Measurements from ENCODE around the gene CCDC106.

The CCDC106 gene

DNA sequence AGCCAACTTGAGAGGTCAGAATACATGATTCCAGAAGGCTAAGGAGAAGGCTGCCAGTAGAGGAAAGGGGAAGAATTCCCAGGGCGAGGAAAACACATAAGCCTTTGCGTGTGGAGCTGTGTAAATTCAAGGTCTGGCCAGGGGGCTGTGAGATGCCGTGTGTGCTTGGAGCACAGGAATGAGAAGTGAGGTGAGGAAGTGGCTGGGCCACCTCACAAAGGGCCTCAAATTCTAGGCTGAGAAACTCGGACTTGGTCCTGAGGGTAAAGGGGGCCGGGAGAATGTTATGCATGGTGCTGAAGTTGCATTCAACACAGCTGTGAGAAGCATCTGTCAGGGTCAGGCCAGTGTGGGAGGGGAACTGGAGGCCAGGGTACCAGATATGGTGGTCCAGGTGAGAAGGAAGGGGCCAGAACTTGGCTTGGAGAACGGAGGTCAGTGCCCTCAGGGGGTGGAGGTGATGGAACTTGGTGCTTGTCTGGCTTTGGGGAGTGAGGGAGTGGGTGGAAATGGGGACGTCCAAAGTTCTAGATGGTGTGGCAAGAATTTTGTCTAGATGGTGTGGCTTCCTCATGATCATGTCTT lies 12.1 kb upstream of the CCDC106 start:
- DNase-seq (ENCODE audit: low read depth), result no peak

DNA sequence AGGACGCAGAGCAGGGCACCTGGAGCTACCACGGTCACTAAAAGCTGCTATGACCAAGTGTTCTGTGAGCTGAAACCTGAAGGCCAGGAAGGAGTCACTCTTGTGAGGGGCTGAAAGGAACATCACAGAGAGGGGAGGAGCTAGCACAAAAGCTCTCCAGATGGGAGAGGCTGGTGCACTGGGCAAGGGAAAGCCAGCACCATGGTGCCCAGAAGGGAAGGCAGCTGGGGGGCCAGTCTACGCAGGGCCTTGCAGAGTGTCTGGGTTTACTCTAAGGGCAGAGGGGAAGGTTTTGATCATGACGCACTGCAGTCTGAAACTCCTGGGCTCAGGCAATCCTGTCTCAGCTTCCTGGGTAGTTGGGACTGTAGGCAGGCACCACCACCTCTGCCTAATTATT lies 11.3 kb upstream of the CCDC106 start:
- DNase-seq (ENCODE audit: low read depth), result no peak

GRCh38 chr19:55637534-55637933 lies 10.5 kb upstream of the CCDC106 start:
- no peak for DNase-seq (ENCODE audit: low read depth)

DNA sequence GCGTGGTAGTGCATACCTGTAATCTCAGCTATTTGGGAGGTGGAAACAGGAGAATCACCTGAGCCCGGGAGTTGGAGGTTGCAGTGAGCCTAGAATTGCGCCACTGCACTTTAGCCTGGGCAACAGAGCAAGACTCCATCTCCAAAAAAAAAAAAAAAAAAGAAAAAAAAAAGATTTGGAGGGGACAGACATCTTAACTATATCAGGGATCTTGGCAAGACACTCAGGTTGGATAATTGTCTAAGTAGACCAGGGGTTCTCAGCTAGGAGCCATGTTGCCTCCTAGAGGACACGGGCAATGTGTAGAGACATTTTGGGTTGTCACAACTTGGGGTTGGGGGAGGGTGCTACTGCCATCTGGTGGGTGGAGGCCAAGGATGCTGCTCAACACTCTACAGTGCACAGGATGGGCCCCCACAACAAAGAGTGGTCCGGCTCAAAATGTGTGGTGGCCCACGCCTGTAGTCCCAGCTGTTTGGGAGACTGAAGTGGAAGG lies 9.1 kb upstream of the CCDC106 start:
- no peak for DNase-seq (ENCODE audit: low read depth)

- DNase-seq (ENCODE audit: low read depth), result no peak
These were observed 7.9 kb upstream of the CCDC106 start for GRCh38 chr19:55640043-55640576.

- no peak for DNase-seq (ENCODE audit: low read depth)
These were observed 7.2 kb upstream of the CCDC106 start, which contains the start of gene ZNF580 for GRCh38 chr19:55640577-55641425. Gene ZNF580 (plus strand): TSS chr19:55641002. CDS start chr19:55642509, 1,507 bp downstream.

DNA sequence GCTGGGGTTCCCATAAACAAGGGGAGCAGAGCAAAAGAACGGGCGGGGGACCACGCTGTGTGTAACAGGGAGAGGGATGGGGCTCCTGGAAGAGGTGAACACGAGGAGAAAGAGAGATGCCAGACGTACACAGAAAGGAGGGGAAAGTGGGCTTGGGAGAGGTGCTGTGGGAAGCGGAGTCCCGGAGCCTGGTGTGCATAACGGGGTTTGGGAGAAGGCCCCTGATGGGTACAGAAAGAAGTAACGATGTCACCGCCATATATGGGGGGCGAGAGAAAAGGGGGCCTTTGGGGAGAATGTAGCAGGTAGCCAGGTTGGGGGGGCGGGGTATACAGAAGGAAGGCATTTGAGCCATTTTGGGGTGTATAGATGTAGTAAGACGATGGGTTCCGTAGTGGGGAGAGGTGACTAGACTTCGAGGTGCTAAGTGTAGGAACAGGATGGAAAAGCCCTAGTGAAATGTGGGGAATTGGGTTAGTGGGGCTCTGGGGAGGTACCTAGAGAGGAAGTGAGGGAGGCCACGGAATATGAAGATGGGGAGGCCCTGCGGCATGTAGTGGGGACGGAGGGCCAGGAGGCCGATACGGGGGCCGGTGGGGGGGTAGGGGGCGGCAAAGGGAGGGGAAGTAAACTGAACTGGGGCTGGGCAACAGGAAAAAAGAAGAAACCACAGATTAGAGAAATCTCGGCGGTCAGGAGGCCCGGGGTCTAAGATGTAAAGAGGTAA lies 6.4 kb upstream of the CCDC106 start:
- no peak for DNase-seq (ENCODE audit: low read depth)

- DNase-seq (ENCODE audit: low read depth), result no peak
These were observed 5.6 kb upstream of the CCDC106 start for GRCh38 chr19:55642153-55643002.

DNA sequence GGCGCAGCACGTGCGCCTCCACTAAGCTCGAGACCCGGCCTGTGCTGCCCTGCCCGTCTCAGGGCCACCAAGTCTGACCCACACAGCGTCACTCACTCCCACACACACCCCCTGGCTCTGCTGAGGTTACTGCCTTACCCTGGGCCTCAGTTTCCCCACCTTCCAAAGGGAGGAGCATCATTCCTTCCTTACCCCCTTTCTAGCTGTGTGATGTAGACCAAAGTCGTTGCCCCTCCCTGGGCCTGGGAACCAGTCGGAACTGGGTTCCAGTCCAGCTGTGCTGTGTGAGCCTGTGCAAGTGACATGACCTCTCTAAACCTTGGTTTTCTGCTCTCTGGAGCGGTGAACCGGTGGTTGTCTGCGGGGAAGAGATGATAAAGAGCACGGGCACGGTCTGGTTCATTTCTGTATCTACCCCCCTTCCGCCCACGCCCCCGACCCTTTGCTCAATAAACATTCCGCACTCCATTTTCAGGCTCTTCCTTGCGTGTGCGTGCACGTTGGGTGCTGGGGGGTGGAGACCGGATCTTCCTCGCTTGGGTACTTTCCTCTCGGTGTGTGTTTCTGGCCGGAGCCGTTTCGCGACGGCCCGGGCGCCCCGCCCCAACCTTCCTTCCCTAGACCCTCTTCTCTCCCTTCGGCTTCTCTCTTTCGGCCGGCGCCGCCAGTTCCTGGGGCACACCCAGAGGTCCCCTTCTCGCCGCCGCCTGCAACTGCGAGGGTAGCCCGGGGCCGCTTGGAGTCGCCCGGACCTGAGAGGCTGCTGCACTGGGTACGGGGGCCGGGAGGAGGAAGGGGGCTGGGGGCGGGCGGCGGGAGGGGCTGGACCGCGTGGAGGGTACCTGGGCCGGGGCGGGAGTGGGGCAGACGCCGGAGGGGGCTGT lies 4.8 kb upstream of the CCDC106 start, which contains the start of gene ZNF581:
Gene ZNF581 (plus strand): TSS at position 647 of the 884 bp plus-strand sequence. CDS start 923 bp downstream, outside the sequence.
- DNase-seq (ENCODE audit: low read depth), result no peak

DNA sequence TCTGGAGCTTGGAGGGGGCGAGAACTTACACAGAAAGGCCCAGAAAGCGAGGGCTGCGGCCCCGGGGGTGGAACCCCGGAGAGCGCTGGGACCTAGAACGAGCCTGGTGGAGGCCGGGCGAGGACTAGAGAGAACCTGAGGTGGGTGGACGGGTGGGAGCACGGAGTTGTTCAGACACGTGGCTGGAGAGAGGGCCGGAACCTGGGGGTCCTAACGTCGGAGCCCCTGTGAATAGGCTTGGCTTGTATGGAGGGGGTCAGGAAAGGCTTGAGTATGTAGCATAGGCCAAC lies 4.2 kb upstream of the CCDC106 start:
- DNase-seq (ENCODE audit: low read depth), result no peak

- no peak for DNase-seq (ENCODE audit: low read depth)
These were observed 3.7 kb upstream of the CCDC106 start for GRCh38 chr19:55644191-55644833.

DNA sequence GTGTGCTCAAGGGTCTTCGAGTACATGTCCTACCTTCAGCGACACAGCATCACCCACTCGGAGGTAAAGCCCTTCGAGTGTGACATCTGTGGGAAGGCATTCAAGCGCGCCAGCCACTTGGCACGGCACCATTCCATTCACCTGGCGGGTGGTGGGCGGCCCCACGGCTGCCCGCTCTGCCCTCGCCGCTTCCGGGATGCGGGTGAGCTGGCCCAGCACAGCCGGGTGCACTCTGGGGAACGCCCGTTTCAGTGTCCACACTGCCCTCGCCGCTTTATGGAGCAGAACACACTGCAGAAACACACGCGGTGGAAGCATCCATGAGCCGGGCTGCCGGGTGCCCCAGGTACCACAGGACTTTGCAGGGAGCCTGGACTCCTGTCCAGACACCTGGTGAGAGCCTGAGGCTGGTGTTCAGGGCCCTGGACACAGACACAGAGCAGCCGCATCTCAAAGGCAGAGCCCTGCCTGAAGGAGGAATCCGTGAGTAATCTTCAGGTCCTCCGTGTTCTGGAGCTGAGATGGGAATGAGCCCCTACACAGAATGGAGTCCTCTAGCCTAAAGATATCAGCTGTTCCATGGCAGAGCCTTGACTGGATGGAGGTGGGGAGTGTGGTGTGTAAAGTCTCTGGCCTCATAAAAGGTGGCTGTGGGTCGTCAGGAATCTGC lies 3.0 kb upstream of the CCDC106 start:
- DNase-seq (ENCODE audit: low read depth), result no peak

GRCh38 chr19:55645512-55645881 lies 2.5 kb upstream of the CCDC106 start:
- DNase-seq (ENCODE audit: low read depth), result no peak

GRCh38 chr19:55646889-55647731 lies 902 bp upstream of the CCDC106 start:
- no peak for DNase-seq (ENCODE audit: low read depth)

DNA sequence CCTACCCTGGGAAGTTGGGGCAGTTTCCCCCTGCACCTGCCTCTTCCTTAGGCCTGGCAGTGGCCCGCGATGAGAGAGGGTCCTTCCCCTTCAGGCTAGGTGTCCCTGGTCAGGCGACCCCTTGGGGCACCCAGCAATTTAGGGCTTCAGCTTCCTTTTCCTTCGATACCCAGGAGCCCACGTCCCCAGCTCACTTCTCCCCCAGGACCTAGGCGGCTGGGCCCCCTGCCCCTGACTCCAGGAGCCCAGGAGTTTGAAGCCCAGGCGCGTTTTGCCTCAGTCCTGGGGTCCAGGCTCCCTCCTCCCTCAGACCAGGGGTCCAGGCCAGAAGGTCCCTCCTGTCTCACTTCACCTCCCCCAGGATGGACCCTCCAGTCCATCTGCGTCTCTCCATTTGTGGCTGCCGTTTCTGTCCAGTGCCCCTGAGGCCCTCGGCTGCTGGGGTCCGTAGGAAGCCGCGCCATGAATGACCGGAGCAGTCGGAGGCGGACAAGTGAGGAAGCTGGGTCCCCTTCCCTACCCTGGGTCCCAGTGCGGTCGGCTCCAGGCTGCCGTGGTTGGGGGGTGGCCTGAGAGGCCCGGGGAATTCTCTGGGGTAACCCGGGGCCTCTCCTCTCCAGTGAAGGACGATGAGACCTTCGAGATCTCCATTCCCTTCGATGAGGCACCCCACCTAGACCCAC lies 714 bp downstream of the CCDC106 start:
- DNase-seq (ENCODE audit: low read depth), result no peak

- no peak for DNase-seq (ENCODE audit: low read depth)
These were observed 1.5 kb downstream of the CCDC106 start for GRCh38 chr19:55649268-55650125.

DNA sequence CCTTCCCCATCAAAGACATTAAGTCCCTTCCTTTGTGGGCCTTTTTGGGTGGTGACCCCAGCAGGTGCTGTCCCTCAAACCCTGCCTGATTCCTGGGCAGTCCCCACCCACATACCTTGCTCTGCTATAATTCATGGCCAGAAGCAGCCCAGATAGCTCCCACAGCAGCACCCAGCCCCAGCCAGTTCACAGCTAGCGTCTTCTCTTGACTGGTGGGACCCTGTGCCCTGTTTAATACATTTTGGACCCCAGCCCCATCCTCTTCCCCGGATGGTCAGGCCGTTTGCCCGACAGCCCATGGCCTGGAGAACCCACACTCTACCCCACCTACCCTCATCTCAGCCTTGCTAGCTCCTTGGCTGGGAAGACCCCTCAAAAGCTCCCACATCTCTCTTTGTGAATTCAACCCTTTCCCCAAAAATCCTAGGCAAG lies 2.1 kb downstream of the CCDC106 start:
- DNase-seq (ENCODE audit: low read depth), result no peak

Data from stimulated activated CD8-positive, alpha-beta memory T cell treated with anti-CD3 and anti-CD28 coated beads, Interleukin-15, amount 100 ng/mL, for 1 hour (primary cell).